ENCODE results near the gene ZDHHC13.

ZDHHC13 gene

GRCh38 chr11:19208959-19209546 is 92.1 kb downstream of the ZDHHC13 start:
- no peak for DNase-seq

DNA sequence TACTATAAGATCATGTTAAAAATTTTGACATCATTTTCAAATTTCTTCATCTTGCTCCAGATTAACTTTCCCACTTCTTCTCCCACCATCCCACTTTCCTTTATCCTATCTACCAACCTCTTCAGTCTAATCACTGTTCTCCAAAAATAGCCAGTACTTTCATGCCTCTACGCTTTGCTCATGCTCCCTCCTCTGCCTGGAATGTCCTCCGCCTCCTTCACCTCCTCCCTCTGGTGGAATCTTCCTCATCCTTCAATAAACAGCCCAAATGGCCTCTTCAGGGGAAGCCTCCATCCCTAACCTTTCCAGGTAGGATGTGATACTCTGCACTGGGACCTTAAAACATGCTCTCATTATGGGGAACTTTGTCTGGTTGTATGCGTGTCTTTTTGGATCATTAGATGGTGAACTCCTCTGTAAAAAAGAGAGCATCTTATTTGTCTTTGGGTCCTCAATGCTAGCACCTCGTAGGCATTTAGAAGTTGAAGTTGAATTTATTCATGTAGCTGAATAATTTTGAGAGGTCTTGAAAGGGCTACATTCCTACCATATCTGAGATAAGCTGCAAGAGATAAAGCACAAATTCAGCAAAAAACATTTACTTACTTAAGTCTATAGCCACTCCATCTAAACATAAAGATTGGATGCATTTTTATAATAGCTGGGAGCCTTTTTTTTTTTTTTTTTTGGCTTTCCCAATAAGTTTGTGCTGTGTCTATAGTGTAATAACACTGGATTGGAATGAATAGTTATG is 92.8 kb downstream of the ZDHHC13 start:
- no peak for DNase-seq

GRCh38 chr11:19216021-19216420 is 99.1 kb downstream of the ZDHHC13 start:
- DNase-seq = no peak

DNA sequence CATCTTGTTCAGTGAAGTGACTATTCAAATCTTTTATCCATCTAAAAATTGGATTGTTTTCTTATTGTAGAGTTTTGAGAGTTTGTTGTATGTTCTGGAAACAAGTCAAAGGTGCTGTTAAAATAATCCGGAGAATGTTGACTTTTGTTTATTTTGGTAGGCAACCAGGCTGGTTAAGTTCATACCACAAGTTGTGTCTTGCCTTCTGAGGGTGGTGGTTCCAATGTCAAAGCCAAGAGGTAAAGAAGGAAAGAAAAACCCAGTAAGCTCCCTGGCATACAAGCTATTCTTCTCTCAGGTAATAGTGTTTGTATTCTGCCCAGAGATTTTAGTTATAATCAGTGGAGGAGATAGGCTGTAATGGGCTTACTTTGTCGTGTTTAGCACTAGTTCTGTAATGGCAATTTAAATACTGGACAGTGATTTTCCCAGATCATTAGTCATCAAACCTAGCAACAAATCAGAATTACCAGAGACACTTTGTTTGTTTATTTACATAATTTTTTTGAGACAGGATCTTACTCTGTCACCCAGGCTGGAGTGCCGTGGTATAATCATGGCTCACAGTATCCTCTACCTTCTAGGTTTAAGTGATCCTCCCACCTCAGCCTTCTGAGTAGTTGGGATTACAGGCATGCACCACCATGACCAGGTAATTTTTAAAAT is 99.9 kb downstream of the ZDHHC13 start:
- no peak for DNase-seq

GRCh38 chr11:19218216-19218615 is 101.2 kb downstream of the ZDHHC13 start:
- no peak for DNase-seq

DNA sequence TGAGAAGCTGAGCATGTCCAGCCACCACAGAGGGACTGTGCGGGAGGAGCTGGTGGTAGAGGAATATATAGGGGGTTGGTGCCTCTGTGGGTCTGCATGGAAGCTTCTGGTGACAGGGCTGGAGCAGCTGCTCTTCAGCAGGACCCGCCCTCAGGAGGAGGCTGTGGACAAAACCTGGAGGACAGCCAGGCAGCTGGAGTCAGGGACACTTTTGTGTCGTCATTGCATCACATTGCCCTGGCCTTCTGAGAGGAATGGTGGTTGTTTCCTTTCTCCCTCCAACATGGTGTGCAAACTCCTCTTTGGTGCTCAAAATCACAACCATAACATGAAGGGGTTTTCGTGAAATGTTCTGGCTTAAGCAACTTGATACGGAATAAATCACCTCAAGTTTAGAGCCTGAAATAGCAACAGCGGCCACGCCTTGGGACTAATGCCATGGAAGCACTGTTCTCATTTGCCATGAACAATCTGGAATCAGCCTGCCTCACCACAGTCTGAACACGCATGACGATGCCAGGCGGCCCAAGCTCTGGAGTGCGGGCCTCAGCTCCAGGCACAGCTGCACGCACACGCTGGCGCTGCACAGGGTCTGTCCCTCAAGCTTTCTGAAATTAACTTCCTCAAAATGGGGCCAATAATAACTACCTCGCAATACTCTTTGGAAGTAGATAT is 102.0 kb downstream of the ZDHHC13 start:
- DNase-seq = no peak

- no peak for DNase-seq
These were observed 104.1 kb downstream of the ZDHHC13 start for GRCh38 chr11:19220903-19221724.

DNA sequence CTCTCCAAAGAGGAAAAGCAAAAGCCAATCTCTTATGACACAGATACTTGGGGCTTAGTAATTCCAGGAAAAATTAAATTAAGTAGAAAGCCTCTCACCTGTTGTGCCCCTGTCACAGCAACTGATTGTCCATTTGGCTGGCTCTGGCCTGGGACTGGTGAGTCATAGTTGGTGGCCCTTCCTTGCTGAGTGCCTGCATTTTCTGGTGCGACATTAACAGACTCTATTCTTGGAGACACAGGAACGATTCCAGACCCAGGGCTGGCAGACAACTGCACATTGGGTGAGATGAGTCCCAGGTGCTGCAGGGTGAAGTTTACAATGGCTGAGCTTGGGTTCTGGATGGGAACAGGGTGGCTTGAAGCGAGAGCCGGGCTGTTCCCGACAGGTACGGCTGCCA is 108.2 kb downstream of the ZDHHC13 start:
- no peak for DNase-seq

DNA sequence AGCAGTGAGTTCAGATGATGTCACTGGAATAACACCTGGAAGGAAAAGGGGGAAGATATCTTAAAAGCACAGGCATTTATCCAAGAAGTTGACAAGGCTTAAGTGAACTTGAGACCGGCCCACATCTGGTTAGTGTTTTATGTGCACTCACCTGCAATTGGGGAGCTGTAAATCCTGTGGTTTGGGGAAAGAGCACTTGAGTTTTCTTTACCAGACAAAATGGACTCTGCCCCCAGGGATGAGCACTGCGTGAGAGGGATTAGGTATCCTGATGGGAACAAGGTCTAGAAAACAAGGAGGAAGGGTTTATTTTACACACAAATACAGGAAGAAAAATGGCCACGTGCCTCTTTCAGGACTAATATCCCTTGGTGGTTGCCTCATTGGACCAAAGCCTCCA is 108.6 kb downstream of the ZDHHC13 start:
- no peak for DNase-seq
